Measurements from ENCODE around the gene SPEM2.

- TF ChIP-seq TAF1 (IDR thresholded peaks at IDR 0.05; ENCODE audit: low read depth, low read length), result no peak
- no peak for TF ChIP-seq POLR2A (IDR thresholded peaks at IDR 0.05; ENCODE audit: low read depth, low read length)
- no peak for TF ChIP-seq POLR2AphosphoS5 (IDR thresholded peaks at IDR 0.05; ENCODE audit: low read depth, low read length)
- TF ChIP-seq POU2F2 (IDR thresholded peaks at IDR 0.05; ENCODE audit: low read depth, low read length), result no peak
Measured at GRCh38 chr17:7380855-7381683, 44.3 kb upstream of the SPEM2 start, which contains the start of gene TNK1.

All from GM12891 (cell line).